Trophoblast cell (in vitro differentiated cells and primary cell): Measurements from ENCODE around the gene LRBA.
A peak's percentile ranks its signal among the peaks of the same experiment; 100 is the strongest.

Experiments used
- DNase-seq, 2 donors: peaks; one replicate each; pipeline ENCODE4 v3.0.0-alpha.2; 2016
- H2AFZ ChIP-seq: 2 replicates; pipeline ENCODE4 v1.6.1; 2013; ENCODE audit warnings: low read length, moderate library complexity, mild to moderate bottlenecking; ENCODE audit not compliant: insufficient read depth, poor library complexity
- H2AK5ac ChIP-seq: 2 replicates; pipeline ENCODE4 v1.6.1; 2013; ENCODE audit warnings: mild to moderate bottlenecking, low read length
- H2BK120ac ChIP-seq: 2 replicates; pipeline ENCODE4 v1.6.1; 2013; ENCODE audit warnings: low read length, mild to moderate bottlenecking, moderate library complexity; ENCODE audit not compliant: insufficient read depth, poor library complexity
- H2BK12ac ChIP-seq: 2 replicates; pipeline ENCODE4 v1.6.1; 2013; ENCODE audit warnings: mild to moderate bottlenecking, low read length, moderate library complexity
- H2BK5ac ChIP-seq: 2 replicates; pipeline ENCODE4 v1.6.1; 2013; ENCODE audit warnings: low read length, low read depth, moderate library complexity, mild to moderate bottlenecking; ENCODE audit not compliant: poor library complexity
- H3K14ac ChIP-seq: 2 replicates; pipeline ENCODE4 v1.6.1; 2013; ENCODE audit warnings: mild to moderate bottlenecking, low read length
- H3K18ac ChIP-seq: 2 replicates; pipeline ENCODE4 v1.6.1; 2013; ENCODE audit warnings: mild to moderate bottlenecking, low read length
- H3K23ac ChIP-seq: 2 replicates; pipeline ENCODE4 v1.6.1; 2013; ENCODE audit warnings: low read length
- H3K27ac ChIP-seq: 2 replicates; pipeline ENCODE4 v1.5.1; 2013; ENCODE audit warnings: low read depth, mild to moderate bottlenecking, inconsistent platforms, low read length, moderate library complexity
- H3K27me3 ChIP-seq: 2 replicates; pipeline ENCODE4 v1.6.1; 2013; ENCODE audit warnings: inconsistent platforms, mild to moderate bottlenecking, low read length, moderate library complexity; ENCODE audit not compliant: insufficient read depth
- H3K36me3 ChIP-seq, 2 experiments: 1 replicate in 1 of 2; 2 replicates in 1 of 2; pipeline ENCODE4 v1.6.1; 2013; ENCODE audit warnings: low read length in 2 of 2, mild to moderate bottlenecking in 2 of 2, moderate library complexity in 1 of 2; ENCODE audit not compliant: insufficient read depth in 2 of 2, control insufficient read depth in 1 of 2
- H3K4ac ChIP-seq: 2 replicates; pipeline ENCODE4 v1.6.1; 2013; ENCODE audit warnings: low read depth, mild to moderate bottlenecking, low read length, moderate library complexity
- H3K4me1 ChIP-seq, 2 experiments: 1 replicate in 1 of 2; 2 replicates in 1 of 2; pipeline ENCODE4 v1.6.1; 2013; ENCODE audit warnings: low read length in 2 of 2, mild to moderate bottlenecking in 2 of 2, moderate library complexity in 1 of 2; ENCODE audit not compliant: insufficient read depth in 2 of 2, control insufficient read depth in 1 of 2
- H3K4me2 ChIP-seq: 2 replicates; pipeline ENCODE4 v1.6.1; 2013; ENCODE audit warnings: inconsistent platforms, mild to moderate bottlenecking, low read length, moderate library complexity
- H3K4me3 ChIP-seq: 2 replicates; pipeline ENCODE4 v1.5.1; 2013; ENCODE audit warnings: mild to moderate bottlenecking, low read depth, low read length, inconsistent platforms
- H3K79me1 ChIP-seq: one replicate; pipeline ENCODE4 v1.6.1; 2013; ENCODE audit warnings: low read length
- H3K79me2 ChIP-seq: 2 replicates; pipeline ENCODE4 v1.6.1; 2013; ENCODE audit warnings: low read length, mild to moderate bottlenecking; ENCODE audit not compliant: control insufficient read depth, insufficient read depth, poor library complexity
- H3K9ac ChIP-seq: 2 replicates; pipeline ENCODE4 v1.6.1; 2013; ENCODE audit warnings: mild to moderate bottlenecking, low read length
- H3K9me3 ChIP-seq: 2 replicates; pipeline ENCODE4 v1.6.1; 2013; ENCODE audit warnings: low read depth, mild to moderate bottlenecking, control low read depth, inconsistent platforms, low read length; ENCODE audit not compliant: insufficient read depth
- H4K12ac ChIP-seq: 2 replicates; pipeline ENCODE4 v1.6.1; 2013; ENCODE audit warnings: low read depth, mild to moderate bottlenecking, low read length, moderate library complexity
- H4K8ac ChIP-seq: 2 replicates; pipeline ENCODE4 v1.6.1; 2013; ENCODE audit warnings: low read depth, mild to moderate bottlenecking, low read length, moderate library complexity
- H4K91ac ChIP-seq: one replicate; pipeline ENCODE4 v1.6.1; 2013; ENCODE audit warnings: low read depth, mild to moderate bottlenecking, low read length, moderate library complexity
- WGBS: extraction: QIAGEN DNeasy Blood & Tissue Kit; methylation state at CpG from one replicate; pipeline ENCODE4 v1.1.7; 2013; ENCODE audit warnings: missing lambda C conversion rate; ENCODE audit not compliant: insufficient read length, insufficient coverage; ENCODE audit errors: extremely low coverage; 5-methylcytosine and 5-hydroxymethylcytosine counted together

The LRBA gene

GRCh38 chr4:150547154-150547838, 467.8 kb downstream of the LRBA start:
- H2BK120ac ChIP-seq = no peak overlapping the region
- H3K18ac ChIP-seq = no peak overlapping the region
- no peaks in the 10 kb centered on the region for H3K79me2 ChIP-seq
- no peak overlapping the region for H2BK12ac ChIP-seq
- DNase-seq = no peak
- H3K9me3 ChIP-seq = no peaks in the 10 kb centered on the region
- H2AFZ ChIP-seq = no peak overlapping the region
- H3K36me3 ChIP-seq = no peaks in the 10 kb centered on the region
- H3K9ac ChIP-seq = no peak overlapping the region
- no peak overlapping the region for H4K91ac ChIP-seq
- H3K4me3 ChIP-seq = no peak overlapping the region
- no peak overlapping the region for H4K8ac ChIP-seq
- no CpG with 5 or more reads among the region's 4 CpGs for whole genome bisulfite sequencing
- no peak overlapping the region for H3K4ac ChIP-seq
- no peak overlapping the region for H2AK5ac ChIP-seq
- H3K23ac ChIP-seq = no peak overlapping the region
- H4K12ac ChIP-seq = no peak overlapping the region
- no peak overlapping the region for H3K4me2 ChIP-seq
- H2BK5ac ChIP-seq = no peak overlapping the region
- no peak overlapping the region for H3K14ac ChIP-seq
- no peak overlapping the region for H3K27ac ChIP-seq
- H3K27me3 ChIP-seq = no peaks in the 10 kb centered on the region
- no peaks in the 10 kb centered on the region for H3K4me1 ChIP-seq
- H3K79me1 ChIP-seq = no peaks in the 10 kb centered on the region

- H3K4ac ChIP-seq = no peak overlapping the region
- WGBS = no CpG with 5 or more reads among the region's 2 CpGs
- no peak overlapping the region for H2BK120ac ChIP-seq
- no peak overlapping the region for H2AFZ ChIP-seq
- H3K4me3 ChIP-seq = no peak overlapping the region
- no peak overlapping the region for H3K27ac ChIP-seq
- DNase-seq = no peak
- H3K79me1 ChIP-seq = no peaks in the 10 kb centered on the region
- H3K9ac ChIP-seq = no peak overlapping the region
- H3K79me2 ChIP-seq = no peaks in the 10 kb centered on the region
- no peak overlapping the region for H3K23ac ChIP-seq
- H2BK12ac ChIP-seq = no peak overlapping the region
- H4K91ac ChIP-seq = no peak overlapping the region
- H3K27me3 ChIP-seq = no peaks in the 10 kb centered on the region
- H3K4me1 ChIP-seq = no peaks in the 10 kb centered on the region
- H3K4me2 ChIP-seq = no peak overlapping the region
- no peak overlapping the region for H3K14ac ChIP-seq
- H4K8ac ChIP-seq = no peak overlapping the region
- H3K36me3 ChIP-seq = no peaks in the 10 kb centered on the region
- no peak overlapping the region for H2AK5ac ChIP-seq
- no peak overlapping the region for H2BK5ac ChIP-seq
- H3K9me3 ChIP-seq = no peaks in the 10 kb centered on the region
- no peak overlapping the region for H3K18ac ChIP-seq
- H4K12ac ChIP-seq = no peak overlapping the region
Observed at GRCh38 chr4:150546286-150546685, 468.8 kb downstream of the LRBA start.

- Histone ChIP-seq H2BK12ac (no peak overlapping the region), H3K4me3 (no peak overlapping the region), H3K9me3 (no peaks in the 10 kb centered on the region), H3K36me3 (no peaks in the 10 kb centered on the region), H3K79me2 (no peaks in the 10 kb centered on the region), H4K8ac (no peak overlapping the region), H3K14ac (no peak overlapping the region), H4K91ac (no peak overlapping the region), H3K4me2 (no peak overlapping the region), H2BK5ac (no peak overlapping the region), H3K9ac (no peak overlapping the region), H3K79me1 (no peaks in the 10 kb centered on the region), H3K4me1 (no peaks in the 10 kb centered on the region), H2AK5ac (no peak overlapping the region), H2BK120ac (no peak overlapping the region), H2AFZ (no peak overlapping the region), H3K27ac (no peak overlapping the region), H3K18ac (no peak overlapping the region), H3K4ac (no peak overlapping the region), H3K23ac (no peak overlapping the region), H3K27me3 (no peaks in the 10 kb centered on the region), H4K12ac (no peak overlapping the region)
- no peak for DNase-seq
- WGBS = no CpG with 5 or more reads among the region's 1 CpG
Observed at GRCh38 chr4:150543042-150543441, 472.0 kb downstream of the LRBA start.

- Histone ChIP-seq H3K4ac (no peak overlapping the region), H3K23ac (no peak overlapping the region)
- no CpG with 5 or more reads among the region's 3 CpGs for WGBS
Observed at GRCh38 chr4:150541681-150542080, 473.4 kb downstream of the LRBA start.

More at GRCh38 chr4:150541681-150542080, 473.4 kb downstream of the LRBA start:
- H3K9ac ChIP-seq = no peak overlapping the region
- H3K36me3 ChIP-seq = no peaks in the 10 kb centered on the region
- no peaks in the 10 kb centered on the region for H3K79me2 ChIP-seq
- DNase-seq = peak; percentile 74 to 86
- no peak overlapping the region for H3K4me2 ChIP-seq
- no peak overlapping the region for H2AK5ac ChIP-seq
- H3K4me1 ChIP-seq = no peaks in the 10 kb centered on the region
- H3K18ac ChIP-seq = no peak overlapping the region
- no peak overlapping the region for H2BK5ac ChIP-seq
- no peak overlapping the region for H3K27ac ChIP-seq
- H3K4me3 ChIP-seq = no peak overlapping the region
- no peak overlapping the region for H4K8ac ChIP-seq
- H2AFZ ChIP-seq = no peak overlapping the region
- H4K12ac ChIP-seq = no peak overlapping the region
- no peak overlapping the region for H2BK12ac ChIP-seq
- H3K27me3 ChIP-seq = no peaks in the 10 kb centered on the region
- no peak overlapping the region for H4K91ac ChIP-seq
- H3K79me1 ChIP-seq = no peaks in the 10 kb centered on the region
- no peak overlapping the region for H2BK120ac ChIP-seq
- H3K14ac ChIP-seq = no peak overlapping the region
- H3K9me3 ChIP-seq = no peaks in the 10 kb centered on the region
